GM18526 (cell line): ENCODE data around the gene ARAF.
A peak's percentile ranks its signal among the peaks of the same experiment; 100 is the strongest.

ENCODE experiments used
- POLR2A ChIP-seq: IDR thresholded peaks from 3 replicates; pipeline ENCODE4 v1.6.1; 2011; ENCODE audit not compliant: insufficient read length; ENCODE audit errors: extremely low read depth

The ARAF gene

DNA sequence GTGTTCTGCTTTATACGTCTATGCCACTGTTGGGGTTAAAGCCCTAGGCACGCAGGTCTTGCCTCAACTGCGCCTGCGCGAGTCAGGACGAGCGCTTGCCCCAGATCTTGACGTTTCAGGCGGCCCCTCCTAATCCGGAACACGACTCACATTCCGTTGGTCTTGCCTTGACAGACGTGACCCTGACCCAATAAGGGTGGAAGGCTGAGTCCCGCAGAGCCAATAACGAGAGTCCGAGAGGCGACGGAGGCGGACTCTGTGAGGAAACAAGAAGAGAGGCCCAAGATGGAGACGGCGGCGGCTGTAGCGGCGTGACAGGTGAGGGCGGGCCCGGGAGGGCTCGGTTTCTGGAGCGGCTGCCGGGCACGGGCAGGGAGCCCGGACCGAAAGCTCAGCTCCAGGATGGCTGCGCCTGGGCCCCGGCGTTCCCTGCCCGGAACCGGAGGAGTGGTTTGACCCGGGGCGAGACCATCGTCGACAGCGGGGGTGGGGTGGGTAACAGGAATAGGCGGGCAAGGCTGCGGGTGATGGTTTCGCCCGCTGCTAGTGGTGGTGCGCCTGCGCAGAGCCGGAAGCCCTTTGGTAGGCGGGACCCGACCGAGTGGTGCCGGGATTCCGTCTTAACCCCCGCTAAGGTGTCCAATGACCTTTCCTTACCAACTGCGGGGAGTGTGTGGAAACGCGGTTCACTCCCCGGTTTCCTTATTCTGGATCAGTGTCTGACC, at the start of gene ARAF:
Gene ARAF, plus strand, starts transcription at position 272 of the 725 bp plus-strand sequence. CDS start 1,763 bp downstream, outside the sequence.
- peak; percentile 59 for TF ChIP-seq POLR2A

DNA sequence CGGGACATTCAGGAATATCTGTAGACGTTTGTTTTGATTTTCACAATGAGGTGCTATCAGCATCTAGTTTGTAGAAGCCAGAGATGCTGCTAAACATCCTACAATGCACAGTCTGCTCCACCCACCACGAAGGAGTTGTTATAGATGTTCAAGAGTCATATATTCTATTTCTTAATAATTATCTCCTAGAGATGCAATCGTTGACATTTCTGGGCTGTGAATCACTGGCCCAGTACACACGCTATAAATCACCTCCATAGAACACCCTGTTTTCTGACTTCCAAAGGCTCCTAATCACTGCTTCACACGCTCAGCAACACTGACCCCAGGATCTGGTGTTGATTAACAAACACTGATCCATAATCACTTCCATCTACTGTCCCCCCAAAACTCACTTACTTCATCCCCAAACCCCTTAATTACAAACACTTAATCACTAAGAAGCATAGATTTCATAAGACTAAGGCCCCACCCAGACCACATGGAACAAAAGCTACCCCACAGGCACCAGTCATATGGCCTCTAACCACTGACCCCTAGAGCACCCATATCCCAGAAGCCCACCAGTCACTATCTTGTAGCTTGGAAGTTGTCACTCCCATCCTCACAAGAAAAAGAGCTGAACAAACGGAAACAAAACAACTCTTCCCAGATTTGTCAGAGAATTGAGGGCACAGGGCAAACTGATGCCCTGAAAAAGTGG, 46.3 kb upstream of the ARAF start:
- no peak for TF ChIP-seq POLR2A

DNA sequence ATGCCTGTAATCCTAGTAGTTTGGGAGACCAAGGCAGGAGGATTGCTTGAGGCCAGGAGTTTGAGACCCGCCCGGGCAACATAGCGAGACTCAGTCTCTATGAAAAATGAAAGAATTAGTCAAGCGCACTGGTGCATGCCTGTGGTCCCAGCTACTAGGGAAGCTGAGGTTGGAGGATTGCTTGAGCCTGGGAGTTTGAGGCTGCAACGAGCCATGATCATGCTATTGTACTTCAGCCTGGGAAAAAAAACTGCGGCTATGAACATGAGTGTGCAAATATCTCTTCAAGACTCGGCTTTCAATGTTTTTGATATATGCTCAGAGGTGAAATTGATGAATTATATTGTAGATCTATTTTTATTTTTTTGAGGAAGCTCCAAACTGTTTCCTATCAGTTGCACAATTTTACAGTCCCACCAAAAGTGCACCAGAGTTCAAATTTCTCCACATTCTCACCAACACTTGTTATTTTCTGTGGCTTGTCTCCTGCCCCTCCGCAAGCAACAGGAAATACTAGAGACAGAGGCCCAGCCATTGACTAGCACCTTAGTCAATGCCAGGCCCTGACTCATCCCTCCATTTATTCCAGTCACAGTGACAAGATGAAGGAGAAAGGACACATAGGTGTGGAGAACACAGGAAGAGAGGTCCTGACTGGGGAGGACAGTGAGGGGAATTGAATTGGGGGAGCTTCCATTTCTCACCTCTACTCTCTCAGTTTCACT, 44.9 kb upstream of the ARAF start:
- TF ChIP-seq POLR2A: no peak

DNA sequence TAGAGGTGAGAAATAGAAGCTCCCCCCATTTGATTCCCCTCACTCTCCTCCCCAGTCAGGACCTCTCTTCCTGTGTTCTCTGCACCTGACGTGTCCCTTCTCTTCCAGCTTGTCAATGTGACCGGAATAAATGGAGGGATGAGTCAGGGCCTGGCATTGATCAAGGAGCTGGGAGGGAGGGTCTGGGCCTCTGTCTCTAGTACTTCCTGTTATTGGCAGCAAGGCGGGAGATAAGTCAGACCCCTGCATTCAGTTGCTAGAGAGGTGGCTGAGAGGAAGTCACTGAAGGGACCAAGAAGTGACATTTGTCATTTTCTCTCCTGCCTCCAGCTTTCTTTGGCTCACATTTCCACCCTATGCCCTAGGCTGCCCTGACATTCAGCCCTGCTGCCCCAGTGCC, 42.9 kb upstream of the ARAF start:
- no peak for TF ChIP-seq POLR2A

DNA sequence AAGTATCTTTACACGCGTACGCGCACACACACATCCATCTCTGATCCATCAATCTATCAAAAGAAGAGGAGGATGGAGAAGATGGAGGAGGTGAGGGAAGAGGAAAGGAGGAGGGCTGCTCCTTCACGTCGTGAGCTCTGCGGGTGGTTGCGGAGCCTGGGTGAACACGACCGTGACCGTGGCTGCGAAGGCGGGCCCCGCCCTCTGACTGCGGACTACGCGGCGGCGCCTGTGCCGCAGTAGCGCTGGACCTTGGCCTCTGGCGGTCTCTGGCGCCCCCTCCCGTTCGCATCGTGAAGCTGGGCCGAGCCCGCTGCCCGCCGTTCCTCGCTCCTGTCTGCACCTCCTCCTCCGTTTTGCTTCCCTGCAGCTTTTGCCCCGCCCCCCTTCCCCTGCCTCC, 37.7 kb upstream of the ARAF start:
- TF ChIP-seq POLR2A: no peak

DNA sequence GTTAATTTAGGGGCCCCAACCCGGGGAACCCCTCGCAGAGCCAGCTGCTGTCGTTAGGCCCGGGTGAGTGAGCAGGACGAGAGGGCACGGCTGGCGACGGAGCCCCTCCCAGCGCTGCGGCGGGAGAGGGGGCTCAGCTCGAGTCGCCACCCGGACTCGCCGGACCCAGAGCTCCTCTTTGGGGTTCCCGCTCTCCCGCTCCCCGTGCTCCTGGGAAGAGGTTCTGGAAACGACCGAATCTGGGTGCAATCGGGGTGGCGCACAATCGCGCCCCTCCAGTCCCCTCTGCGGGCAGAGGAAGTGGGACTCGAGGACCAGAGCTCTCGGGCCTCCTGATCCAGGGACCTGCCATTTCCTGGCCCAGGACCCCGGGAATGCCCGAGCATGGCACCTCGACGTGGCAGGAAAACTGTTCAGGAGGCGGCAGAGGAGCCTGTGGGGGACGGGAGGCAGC, 37.3 kb upstream of the ARAF start:
- TF ChIP-seq POLR2A: no peak

DNA sequence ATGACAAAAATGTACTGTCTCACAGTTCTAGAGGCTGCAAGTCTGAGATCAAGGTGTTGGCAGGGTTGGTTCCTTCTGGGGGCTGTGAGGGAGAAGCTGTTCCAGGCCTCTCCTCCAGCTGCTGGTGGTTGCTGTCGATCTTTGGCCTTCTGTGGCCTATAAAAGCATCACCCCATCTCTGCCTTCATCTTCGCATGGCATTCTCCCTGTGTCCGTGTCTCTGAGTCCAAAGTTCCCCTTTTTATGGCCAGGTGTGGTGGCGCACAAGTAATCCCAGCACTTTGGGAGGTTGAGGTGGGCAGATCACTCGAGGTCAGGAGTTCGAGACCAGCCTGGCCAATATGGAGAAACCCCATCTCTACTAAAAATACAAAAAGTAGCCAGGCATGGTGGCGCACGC, 31.5 kb upstream of the ARAF start:
- no peak for TF ChIP-seq POLR2A

DNA sequence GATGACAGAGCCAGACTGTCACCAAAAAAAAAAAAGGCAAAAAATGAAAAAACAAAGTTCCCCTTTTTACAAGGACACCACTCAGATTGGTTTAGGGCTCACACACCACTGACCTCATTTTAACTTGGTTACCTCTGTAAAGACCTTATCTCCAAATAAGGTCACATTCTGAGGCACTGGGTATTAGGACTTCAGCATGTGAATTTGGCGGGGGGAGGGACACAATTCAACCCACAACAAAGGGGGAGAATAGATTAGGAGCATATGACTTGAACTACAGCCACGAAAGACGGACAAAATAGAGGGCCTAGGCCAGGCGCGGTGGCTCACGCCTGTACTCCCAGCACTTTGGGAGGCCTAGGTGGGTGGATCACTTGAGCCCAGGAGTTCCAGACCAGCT, 31.0 kb upstream of the ARAF start:
- TF ChIP-seq POLR2A: no peak

DNA sequence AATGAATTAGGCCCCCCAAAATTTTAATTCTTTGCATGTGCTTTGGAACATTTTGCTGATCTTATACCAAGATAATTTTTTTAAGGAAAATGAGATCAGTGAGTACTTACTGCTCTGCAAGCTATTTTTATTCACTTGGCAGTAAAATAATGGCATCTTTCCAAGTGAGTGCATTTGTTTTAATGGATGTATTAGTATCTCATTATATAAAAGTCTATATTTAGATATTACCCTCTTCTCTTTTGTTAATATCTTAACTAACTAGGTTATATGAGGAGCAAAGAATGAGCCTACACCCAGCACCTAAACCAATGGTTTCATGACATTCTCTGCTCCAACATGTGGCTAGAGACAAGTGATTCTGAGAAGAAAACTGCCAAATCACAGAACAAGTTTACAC, 21.1 kb upstream of the ARAF start:
- TF ChIP-seq POLR2A: no peak

DNA sequence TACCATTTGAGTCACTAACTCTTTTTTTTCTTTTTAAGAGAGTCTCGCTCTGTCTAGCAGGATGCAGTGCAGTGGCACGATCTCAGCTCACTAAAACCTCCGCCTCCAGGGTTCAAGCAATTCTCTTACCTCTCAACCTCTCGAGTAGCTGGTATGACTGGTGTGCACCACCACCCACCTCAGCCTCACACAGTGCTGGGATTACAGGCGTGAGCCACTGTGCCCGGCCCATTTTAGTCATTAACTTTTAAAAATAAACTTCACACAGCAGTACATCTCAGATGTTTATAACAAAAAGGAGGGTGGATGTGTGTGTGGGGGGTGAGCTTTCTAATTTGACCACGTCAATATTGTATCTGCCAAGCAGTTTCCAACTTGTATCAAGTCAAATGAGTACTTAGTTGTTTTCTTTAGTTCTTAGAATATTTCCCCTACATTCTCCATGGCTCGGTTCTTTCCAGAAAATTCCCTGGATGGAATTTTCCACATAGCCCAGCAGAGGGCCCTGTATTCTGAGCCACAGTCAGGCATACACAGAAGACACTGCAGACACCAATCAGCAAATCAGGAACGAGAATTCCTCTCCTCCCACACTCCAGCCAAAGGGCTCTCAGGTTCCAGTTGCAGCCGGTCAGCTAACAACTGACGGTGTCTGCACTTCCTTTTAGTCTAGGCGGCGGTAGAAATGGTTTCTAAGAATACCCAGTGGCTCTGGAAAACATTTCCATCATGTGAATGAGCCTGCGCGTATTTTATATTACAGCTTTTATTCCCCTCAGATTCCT, 20.1 kb upstream of the ARAF start:
- TF ChIP-seq POLR2A: no peak

DNA sequence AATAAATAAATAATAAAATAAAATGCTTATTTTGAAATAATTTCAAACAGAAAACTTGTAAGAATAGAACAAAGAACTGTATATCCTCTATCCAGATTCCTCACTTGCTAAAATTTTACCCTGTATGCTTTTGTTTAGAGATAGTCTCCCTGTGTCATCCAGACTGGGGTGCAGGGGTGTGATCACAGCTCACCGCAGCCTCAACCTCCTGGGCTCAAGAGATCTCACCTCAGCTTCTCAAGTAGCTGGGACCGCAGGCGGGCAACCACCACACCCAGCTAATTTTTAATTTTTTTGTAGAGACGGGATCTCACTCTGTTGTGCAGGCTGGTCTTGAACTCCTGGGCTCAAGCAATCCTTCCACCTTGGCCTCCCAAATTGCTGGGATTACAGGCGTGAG, 17.5 kb upstream of the ARAF start:
- no peak for TF ChIP-seq POLR2A

DNA sequence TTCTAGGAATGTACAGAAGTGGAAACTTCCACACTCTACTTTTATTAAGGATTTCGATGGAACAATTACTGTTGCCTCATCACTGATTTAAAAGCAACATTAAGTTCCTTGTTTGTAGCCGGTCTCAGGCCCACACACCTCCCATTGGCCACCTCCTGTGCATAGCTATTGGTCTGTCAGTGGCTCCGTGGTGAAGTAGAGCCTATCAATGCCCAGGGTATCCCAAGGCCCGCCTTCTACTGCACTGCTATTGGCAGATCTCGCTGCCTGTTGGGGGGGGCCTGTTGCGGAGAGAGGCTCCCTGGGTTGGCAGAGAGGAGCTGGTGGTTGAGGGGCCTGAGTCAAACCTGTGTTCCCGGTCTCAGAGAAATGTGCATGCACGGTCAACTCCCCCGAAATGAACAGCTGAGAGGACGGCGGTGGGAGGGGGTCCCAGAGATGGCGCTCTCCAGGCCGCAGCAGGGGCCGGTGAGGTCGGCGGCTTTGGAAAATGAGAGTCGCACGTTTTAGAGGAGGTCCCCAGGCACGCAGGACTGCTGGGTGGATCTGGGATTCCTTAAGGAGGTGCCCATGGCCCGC, 4.9 kb upstream of the ARAF start:
- TF ChIP-seq POLR2A: peak; percentile 64

DNA sequence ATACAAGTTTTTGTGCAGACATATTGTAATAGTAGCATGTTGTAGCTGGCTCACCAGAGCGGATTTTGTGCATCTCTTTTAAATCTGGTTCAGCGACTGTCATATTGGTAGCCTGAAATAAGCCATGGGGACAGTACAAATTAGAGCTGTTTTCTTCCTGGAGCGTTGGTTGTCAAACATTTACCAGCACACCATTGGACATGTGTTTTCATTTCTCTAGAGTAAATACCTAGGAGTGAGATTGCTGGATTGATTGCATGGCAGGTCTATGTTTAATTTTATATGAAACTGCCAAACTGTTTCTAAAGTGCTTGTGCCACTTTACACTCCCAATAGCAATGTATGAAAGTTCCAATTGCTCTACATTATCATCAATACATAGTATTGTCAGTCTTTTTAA, 2.6 kb upstream of the ARAF start:
- TF ChIP-seq POLR2A: no peak

DNA sequence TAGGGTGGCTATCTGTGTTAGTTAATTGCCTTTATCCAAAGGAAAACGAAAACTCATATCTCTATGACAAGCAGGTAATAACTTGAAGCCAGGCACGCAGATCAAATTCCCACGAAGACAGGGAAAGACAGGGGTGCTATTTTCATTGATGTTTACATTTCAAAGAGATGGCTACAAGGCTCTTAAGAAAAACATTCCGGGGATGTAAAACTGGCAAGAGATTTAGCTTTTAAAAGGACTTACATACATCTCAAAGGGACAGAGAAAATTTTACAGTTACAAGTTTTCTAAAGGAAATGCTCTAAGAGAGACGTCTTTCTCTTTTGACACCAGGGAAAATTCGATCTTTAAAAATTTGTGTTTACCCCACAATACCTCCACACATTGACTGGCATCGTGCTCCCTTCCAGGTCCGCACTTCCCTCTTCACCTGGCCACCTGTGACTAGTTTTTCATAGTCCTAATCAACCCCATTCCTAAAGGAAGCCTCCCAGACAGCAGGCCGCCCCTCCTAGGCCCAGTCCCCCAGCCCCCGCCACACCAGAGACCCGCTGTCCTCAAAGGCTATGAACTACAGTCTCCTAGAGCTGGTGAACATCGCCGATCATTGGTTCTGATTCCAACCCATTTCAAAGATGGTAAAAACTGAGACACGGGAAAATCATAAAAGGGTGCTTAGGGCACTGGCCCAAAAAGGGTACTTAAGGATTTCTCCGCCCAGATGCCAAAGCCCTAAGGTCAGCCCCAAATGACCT, 649 bp upstream of the ARAF start:
- TF ChIP-seq POLR2A: no peak

DNA sequence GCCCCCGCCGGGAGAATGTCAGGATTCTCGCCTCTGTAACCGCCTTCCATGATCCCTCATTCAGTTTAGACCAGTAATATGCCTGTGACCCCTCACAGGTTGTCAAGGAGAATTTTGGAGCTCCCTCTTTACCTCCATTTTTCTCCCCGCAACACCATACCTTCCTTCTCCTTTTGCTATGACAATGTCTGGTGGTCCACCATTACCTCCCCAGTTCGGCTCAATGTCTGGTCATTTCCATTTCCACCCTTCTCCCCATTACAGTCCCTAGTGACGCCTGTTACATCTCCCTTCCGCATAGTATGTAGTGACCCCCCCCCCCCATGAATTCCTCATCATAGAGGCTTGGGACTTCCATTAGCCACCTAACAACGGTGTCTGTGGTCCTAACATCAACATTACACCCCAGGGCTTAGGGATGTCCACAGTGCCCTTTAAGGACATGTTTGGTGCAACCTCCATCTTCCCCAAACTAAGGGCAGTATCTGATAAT, 700 bp downstream of the ARAF start:
- TF ChIP-seq POLR2A: no peak
